K562 (cell line): ENCODE measurements around the gene FCGBP. TPM values are rescaled to one million over a fixed set of nuclear protein-coding genes. Genes with fewer than 3 reads are reported as not detected.

Experiments
- CHD4 ChIP-seq: fragments of 200-600 bp; sonication (generic); IDR thresholded peaks from 3 replicates; pipeline ENCODE4 v1.6.1; 2012; ENCODE audit warnings: low read depth, mild to moderate bottlenecking, mixed read lengths, low read length, inconsistent platforms; ENCODE audit not compliant: insufficient read depth, insufficient replicate concordance, poor library complexity, severe bottlenecking
- CXXC5 ChIP-seq: fragments of 250-450 bp; sonication (Bioruptor Pico); IDR thresholded peaks from 2 replicates; pipeline ENCODE4 v1.8.0; 2022; ENCODE audit warnings: inconsistent platforms, mild to moderate bottlenecking, moderate library complexity
- HDAC1 ChIP-seq, 2 experiments: fragments of 450-650 bp; IDR thresholded peaks; 2 replicates each; pipeline ENCODE4 v1.6.1; 2016 to 2017; ENCODE audit warnings: inconsistent platforms in 1 of 2, mild to moderate bottlenecking in 1 of 2, moderate library complexity in 1 of 2
- NR1H2 ChIP-seq: sonication (generic); formaldehyde crosslinking; IDR thresholded peaks from 2 replicates; pipeline ENCODE4 v1.4.0; 2020; ENCODE audit warnings: mild to moderate bottlenecking, missing genetic modification reagents
- NRF1 ChIP-seq, 2 experiments: fragments of 450-650 bp; IDR thresholded peaks in 1 of 2; conservative IDR thresholded peaks in 1 of 2; 2 replicates each; pipeline ENCODE4 v1.6.1; 2014; ENCODE audit warnings: mild to moderate bottlenecking in 2 of 2
- POLR2AphosphoS5 ChIP-seq: IDR thresholded peaks from 2 replicates; pipeline ENCODE4 v1.6.1; 2011; ENCODE audit warnings: mild to moderate bottlenecking, low read depth, low read length, moderate library complexity; ENCODE audit not compliant: control insufficient read depth, insufficient read depth
- POLR2G ChIP-seq: fragments of 200-400 bp; formaldehyde crosslinking; IDR thresholded peaks from 2 replicates; pipeline ENCODE4 v1.6.1; 2017; ENCODE audit warnings: low read depth, mild to moderate bottlenecking, antibody characterized with exemption, low read length, moderate library complexity
- RBM22 ChIP-seq: fragments of 200-400 bp; formaldehyde crosslinking; IDR thresholded peaks from 2 replicates; pipeline ENCODE4 v1.6.1; 2018; ENCODE audit warnings: low read length, low read depth; ENCODE audit not compliant: poor library complexity, severe bottlenecking
- RFX1 ChIP-seq: fragments of 450-650 bp; IDR thresholded peaks from 2 replicates; pipeline ENCODE4 v1.6.1; 2016; ENCODE audit warnings: mild to moderate bottlenecking, moderate library complexity
- STAT5B ChIP-seq: fragments of 250-450 bp; sonication (Bioruptor Pico); IDR thresholded peaks from 2 replicates; pipeline ENCODE4 v1.8.0; 2021; ENCODE audit warnings: mild to moderate bottlenecking, inconsistent platforms
- TAF7 ChIP-seq: fragments of 450-650 bp; IDR thresholded peaks from 2 replicates; pipeline ENCODE4 v1.6.1; 2016; ENCODE audit warnings: missing genetic modification characterization, missing compliant biosample characterization
- TEAD4 ChIP-seq, 2 experiments: sonication (generic) in 1 of 2; formaldehyde crosslinking in 1 of 2; IDR thresholded peaks; 2 replicates each; pipeline versions ENCODE4 v1.6.1 to v1.8.0; 2012 to 2022; ENCODE audit warnings: borderline replicate concordance in 1 of 2, inconsistent platforms in 1 of 2, low read length in 1 of 2, mild to moderate bottlenecking in 1 of 2, missing genetic modification reagents in 1 of 2
- XRCC5 ChIP-seq: fragments of 200-400 bp; formaldehyde crosslinking; IDR thresholded peaks from 2 replicates; pipeline ENCODE4 v1.6.1; 2017; ENCODE audit warnings: low read depth, mild to moderate bottlenecking, low read length
- ZFX ChIP-seq: sonication (generic); formaldehyde crosslinking; IDR thresholded peaks from 2 replicates; pipeline ENCODE4 v1.8.0; 2022; ENCODE audit warnings: mild to moderate bottlenecking, missing genetic modification reagents, moderate library complexity
- ZNF143 ChIP-seq: sonication (generic); formaldehyde crosslinking; IDR thresholded peaks from 2 replicates; pipeline ENCODE4 v1.9.0; 2022; ENCODE audit warnings: mild to moderate bottlenecking, missing genetic modification reagents
- polyA plus RNA-seq, 8 experiments: library from polyadenylated mRNA; depleted of rRNA in 4 of 8; stranded (reverse) in 5 of 8; unstranded in 3 of 8; fragments of >200 nt; fragmentation: Nextera tagmentation in 2 of 8; fragmentation: Illumina TruSeq in 1 of 8; extraction: Ambion mirVana in 2 of 8; extraction: Trizol in 1 of 8; gene quantifications; 2 replicates each; pipeline versions ENCODE4 v1.2.1 to v1.2.3, GENCODE V29; 2011 to 2014; ENCODE audit warnings: inconsistent platforms in 1 of 8, missing spikeins in 1 of 8
- total RNA-seq, 7 experiments: library from RNA; depleted of rRNA in 6 of 7; stranded (reverse); fragments of >200 nt in 6 of 7; fragmentation: Illumina TruSeq in 2 of 7; extraction: Trizol in 2 of 7; gene quantifications; 2 replicates each; pipeline versions ENCODE4 v1.2.1 to v1.2.3, GENCODE V29; 2011 to 2021; ENCODE audit warnings: low replicate concordance in 1 of 7
- TF ChIP-seq, protein P1 (sequence below): sonication (generic); formaldehyde crosslinking; IDR thresholded peaks from 2 replicates; pipeline ENCODE4 v1.8.0; 2022; ENCODE audit warnings: missing genetic modification reagents, mild to moderate bottlenecking, moderate library complexity, borderline replicate concordance
- TF ChIP-seq, protein P2 (sequence below): IDR thresholded peaks from 2 replicates; pipeline ENCODE4 v1.6.1; 2014; ENCODE audit warnings: antibody characterized with exemption
- TF ChIP-seq, protein P3 (sequence below): fragments of 450-650 bp; IDR thresholded peaks from 2 replicates; pipeline ENCODE4 v1.6.1; 2014; ENCODE audit warnings: low read depth, mild to moderate bottlenecking, moderate library complexity, borderline replicate concordance
- TF ChIP-seq, protein P4 (sequence below), 2 experiments: fragments of 450-650 bp; conservative IDR thresholded peaks; 2 replicates each; pipeline ENCODE4 v1.6.1; 2017; ENCODE audit warnings: mild to moderate bottlenecking in 2 of 2, moderate library complexity in 2 of 2
- TF ChIP-seq, protein P5 (sequence below): sonication (generic); formaldehyde crosslinking; IDR thresholded peaks from 2 replicates; pipeline ENCODE4 v1.8.0; 2022; ENCODE audit warnings: missing genetic modification reagents, mild to moderate bottlenecking, borderline replicate concordance

The FCGBP gene
- total and polyA plus RNA-seq, 9 of the 15 experiments (the other 6 are each of a cell fraction or from before 2014, with no cell fraction given), result 0.01 to 1.5 (median 0.13) TPM; not detected in 4

DNA sequence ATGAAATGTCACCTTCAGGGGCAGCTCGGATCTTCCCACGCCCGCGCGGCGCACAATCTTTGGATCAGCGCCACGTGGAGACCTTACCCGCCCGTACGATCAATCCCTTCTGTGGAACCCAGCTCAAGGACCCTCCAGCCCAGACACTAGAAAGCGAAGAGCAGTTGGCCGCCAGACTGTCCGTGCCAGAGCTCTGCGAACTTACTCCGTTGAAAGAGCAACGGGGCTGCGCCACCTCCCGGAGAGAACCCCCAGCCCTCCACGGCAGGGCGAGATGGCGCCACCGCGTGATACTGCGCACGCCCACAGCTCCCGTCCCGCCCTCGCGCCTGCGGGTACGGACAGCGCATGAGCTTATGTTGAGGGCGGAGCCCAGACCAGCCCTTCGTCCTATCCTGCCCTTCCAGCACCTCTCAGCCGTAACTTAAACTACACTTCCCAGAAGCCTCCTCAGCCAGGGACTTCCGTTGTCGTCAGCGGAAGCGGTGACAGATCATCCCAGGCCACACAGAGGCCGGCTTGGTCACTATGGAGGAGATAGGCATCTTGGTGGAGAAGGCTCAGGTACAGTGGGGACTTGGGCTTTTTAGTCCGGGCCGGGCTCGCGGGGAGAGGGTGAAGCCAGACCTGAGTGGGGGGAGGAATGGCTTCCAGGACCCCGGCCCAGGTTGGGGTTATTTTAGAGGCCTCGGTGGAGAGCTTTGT lies 36.4 kb upstream of the FCGBP start, which contains the start of gene PSMC4 (continued):
- TF ChIP-seq XRCC5 (0 out of 2 replicates have a peak, but pooled peaks have one; percentile 20), TEAD4 (IDR thresholded peaks at IDR 0.05; ENCODE audit: low read length) (no peak), TEAD4 (CRISPR knock-in tag; IDR thresholded peaks at IDR 0.05; ENCODE audit: borderline replicate concordance) (no peak), TAF7 (tag) (peak; percentile 83), HDAC1 (IDR thresholded peaks at IDR 0.05) (peak in 1 of 2 experiments; percentile 76; a peak in 2 of 4 replicates), NRF1 (conservative IDR thresholded peaks at IDR 0.05 in 1 of 2, IDR thresholded peaks at IDR 0.05 in 1 of 2) (peak; percentile 96 to 97), NR1H2 (CRISPR knock-in tag) (peak; percentile 11; the same call in 1 of the 2 replicates), STAT5B (CRISPR knock-in tag) (no peak), ZFX (CRISPR knock-in tag) (peak; percentile 92), CXXC5 (CRISPR knock-in tag) (peak; percentile 83), RFX1 (peak; percentile 44; the same call in 1 of the 2 replicates), POLR2AphosphoS5 (peak; percentile 83), CHD4 (no peak), POLR2G (peak; percentile 98), ZNF143 (CRISPR knock-in tag) (peak; percentile 98), RBM22 (no peak)
- TF ChIP-seq, protein P1, sequence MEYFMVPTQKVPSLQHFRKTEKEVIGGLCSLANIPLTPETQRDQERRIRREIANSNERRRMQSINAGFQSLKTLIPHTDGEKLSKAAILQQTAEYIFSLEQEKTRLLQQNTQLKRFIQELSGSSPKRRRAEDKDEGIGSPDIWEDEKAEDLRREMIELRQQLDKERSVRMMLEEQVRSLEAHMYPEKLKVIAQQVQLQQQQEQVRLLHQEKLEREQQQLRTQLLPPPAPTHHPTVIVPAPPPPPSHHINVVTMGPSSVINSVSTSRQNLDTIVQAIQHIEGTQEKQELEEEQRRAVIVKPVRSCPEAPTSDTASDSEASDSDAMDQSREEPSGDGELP (CRISPR knock-in tag), result peak; percentile 88
- TF ChIP-seq, protein P2, sequence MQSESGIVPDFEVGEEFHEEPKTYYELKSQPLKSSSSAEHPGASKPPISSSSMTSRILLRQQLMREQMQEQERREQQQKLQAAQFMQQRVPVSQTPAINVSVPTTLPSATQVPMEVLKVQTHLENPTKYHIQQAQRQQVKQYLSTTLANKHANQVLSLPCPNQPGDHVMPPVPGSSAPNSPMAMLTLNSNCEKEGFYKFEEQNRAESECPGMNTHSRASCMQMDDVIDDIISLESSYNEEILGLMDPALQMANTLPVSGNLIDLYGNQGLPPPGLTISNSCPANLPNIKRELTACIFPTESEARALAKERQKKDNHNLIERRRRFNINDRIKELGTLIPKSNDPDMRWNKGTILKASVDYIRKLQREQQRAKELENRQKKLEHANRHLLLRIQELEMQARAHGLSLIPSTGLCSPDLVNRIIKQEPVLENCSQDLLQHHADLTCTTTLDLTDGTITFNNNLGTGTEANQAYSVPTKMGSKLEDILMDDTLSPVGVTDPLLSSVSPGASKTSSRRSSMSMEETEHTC, result peak; percentile 89
- TF ChIP-seq, protein P3, sequence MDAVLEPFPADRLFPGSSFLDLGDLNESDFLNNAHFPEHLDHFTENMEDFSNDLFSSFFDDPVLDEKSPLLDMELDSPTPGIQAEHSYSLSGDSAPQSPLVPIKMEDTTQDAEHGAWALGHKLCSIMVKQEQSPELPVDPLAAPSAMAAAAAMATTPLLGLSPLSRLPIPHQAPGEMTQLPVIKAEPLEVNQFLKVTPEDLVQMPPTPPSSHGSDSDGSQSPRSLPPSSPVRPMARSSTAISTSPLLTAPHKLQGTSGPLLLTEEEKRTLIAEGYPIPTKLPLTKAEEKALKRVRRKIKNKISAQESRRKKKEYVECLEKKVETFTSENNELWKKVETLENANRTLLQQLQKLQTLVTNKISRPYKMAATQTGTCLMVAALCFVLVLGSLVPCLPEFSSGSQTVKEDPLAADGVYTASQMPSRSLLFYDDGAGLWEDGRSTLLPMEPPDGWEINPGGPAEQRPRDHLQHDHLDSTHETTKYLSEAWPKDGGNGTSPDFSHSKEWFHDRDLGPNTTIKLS, result peak; percentile 91
- TF ChIP-seq, protein P4, sequence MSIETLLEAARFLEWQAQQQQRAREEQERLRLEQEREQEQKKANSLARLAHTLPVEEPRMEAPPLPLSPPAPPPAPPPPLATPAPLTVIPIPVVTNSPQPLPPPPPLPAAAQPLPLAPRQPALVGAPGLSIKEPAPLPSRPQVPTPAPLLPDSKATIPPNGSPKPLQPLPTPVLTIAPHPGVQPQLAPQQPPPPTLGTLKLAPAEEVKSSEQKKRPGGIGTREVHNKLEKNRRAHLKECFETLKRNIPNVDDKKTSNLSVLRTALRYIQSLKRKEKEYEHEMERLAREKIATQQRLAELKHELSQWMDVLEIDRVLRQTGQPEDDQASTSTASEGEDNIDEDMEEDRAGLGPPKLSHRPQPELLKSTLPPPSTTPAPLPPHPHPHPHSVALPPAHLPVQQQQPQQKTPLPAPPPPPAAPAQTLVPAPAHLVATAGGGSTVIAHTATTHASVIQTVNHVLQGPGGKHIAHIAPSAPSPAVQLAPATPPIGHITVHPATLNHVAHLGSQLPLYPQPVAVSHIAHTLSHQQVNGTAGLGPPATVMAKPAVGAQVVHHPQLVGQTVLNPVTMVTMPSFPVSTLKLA (conservative IDR thresholded peaks at IDR 0.05), result peak; percentile 90 to 96
- TF ChIP-seq, protein P5, sequence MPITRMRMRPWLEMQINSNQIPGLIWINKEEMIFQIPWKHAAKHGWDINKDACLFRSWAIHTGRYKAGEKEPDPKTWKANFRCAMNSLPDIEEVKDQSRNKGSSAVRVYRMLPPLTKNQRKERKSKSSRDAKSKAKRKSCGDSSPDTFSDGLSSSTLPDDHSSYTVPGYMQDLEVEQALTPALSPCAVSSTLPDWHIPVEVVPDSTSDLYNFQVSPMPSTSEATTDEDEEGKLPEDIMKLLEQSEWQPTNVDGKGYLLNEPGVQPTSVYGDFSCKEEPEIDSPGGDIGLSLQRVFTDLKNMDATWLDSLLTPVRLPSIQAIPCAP (CRISPR knock-in tag), result no peak
